Jurkat, Clone E6-1 (cell line): ENCODE results near the gene SLC22A12. TPM values are rescaled to one million over a fixed set of nuclear protein-coding genes. Genes with fewer than 3 reads are reported as not detected.
"Not testable (repeated sequence)": the region's sequence is repeated elsewhere in the genome, so short reads cannot be mapped to it uniquely, and the experiment has no call there.

Experiments
- DNase-seq: peaks from one replicate; pipeline ENCODE4 v3.0.0-alpha.2; 2011; ENCODE audit warnings: low read depth, low spot score
- H3K4me3 ChIP-seq: 2 replicates; pipeline ENCODE4 v1.5.1; 2011; ENCODE audit warnings: mild to moderate bottlenecking, low read length, control low read depth, moderate library complexity
- polyA plus RNA-seq: library from polyadenylated mRNA; unstranded; fragments of >200 nt; gene quantifications from one replicate; pipeline ENCODE4 v1.2.1, GENCODE V29; 2012; ENCODE audit warnings: missing spikeins; ENCODE audit not compliant: insufficient read length, insufficient read depth

The SLC22A12 gene
- polyA plus RNA-seq, result not detected

- DNase-seq, result no peak
- no peak within 1 kb of the TSS for H3K4me3 ChIP-seq
Observed at GRCh38 chr11:64590763-64591221, at the start of gene SLC22A12. SLC22A12 (plus strand) TSS chr11:64591220; CDS start chr11:64591557, 337 bp downstream.

GRCh38 chr11:64542172-64543125, 48.6 kb upstream of the SLC22A12 start:
- DNase-seq, result no peak
- H3K4me3 ChIP-seq, result no peak overlapping the region

- H3K4me3 ChIP-seq, result no peak overlapping the region
- no peak for DNase-seq
Observed at GRCh38 chr11:64543818-64544217, 47.2 kb upstream of the SLC22A12 start.

- no peak for DNase-seq
- no peak overlapping the region for H3K4me3 ChIP-seq
Observed at GRCh38 chr11:64544616-64545296, 46.3 kb upstream of the SLC22A12 start.

- no peak for DNase-seq
- no peak overlapping the region for H3K4me3 ChIP-seq
Observed at GRCh38 chr11:64545619-64546018, 45.4 kb upstream of the SLC22A12 start.

GRCh38 chr11:64546176-64546575, 44.8 kb upstream of the SLC22A12 start:
- H3K4me3 ChIP-seq, result no peak overlapping the region
- DNase-seq, result no peak

GRCh38 chr11:64546600-64546999, 44.4 kb upstream of the SLC22A12 start:
- no peak overlapping the region for H3K4me3 ChIP-seq
- DNase-seq, result no peak

- DNase-seq, result no peak
- no peak overlapping the region for H3K4me3 ChIP-seq
Observed at GRCh38 chr11:64549969-64550368, 41.1 kb upstream of the SLC22A12 start.

GRCh38 chr11:64553554-64554201, 37.3 kb upstream of the SLC22A12 start:
- DNase-seq, result peak; percentile 32
- no peak overlapping the region for H3K4me3 ChIP-seq

GRCh38 chr11:64556044-64556720, 34.8 kb upstream of the SLC22A12 start:
- H3K4me3 ChIP-seq, result no peak overlapping the region
- no peak for DNase-seq

- no peak overlapping the region for H3K4me3 ChIP-seq
- DNase-seq, result no peak
Observed at GRCh38 chr11:64556721-64557250, 34.2 kb upstream of the SLC22A12 start.

GRCh38 chr11:64558065-64558745, 32.8 kb upstream of the SLC22A12 start:
- DNase-seq, result no peak
- H3K4me3 ChIP-seq, result no peak overlapping the region

GRCh38 chr11:64558869-64559268, 32.2 kb upstream of the SLC22A12 start:
- H3K4me3 ChIP-seq, result no peak overlapping the region
- no peak for DNase-seq

GRCh38 chr11:64559351-64560138, 31.5 kb upstream of the SLC22A12 start:
- DNase-seq, result no peak
- no peak overlapping the region for H3K4me3 ChIP-seq

GRCh38 chr11:64560139-64560771, 30.8 kb upstream of the SLC22A12 start:
- DNase-seq, result no peak
- H3K4me3 ChIP-seq, result no peak overlapping the region

- DNase-seq, result no peak
- H3K4me3 ChIP-seq, result no peak overlapping the region
Observed at GRCh38 chr11:64560941-64561340, 30.1 kb upstream of the SLC22A12 start.

GRCh38 chr11:64561429-64561828, 29.6 kb upstream of the SLC22A12 start:
- not testable (repeated sequence) for H3K4me3 ChIP-seq, DNase-seq
